Activated T-cell treated with anti-CD3 and anti-CD28 coated beads, Interleukin-2, amount 50 U/mL, for 72 hours (primary cell): ENCODE results near the gene KRT36. TPM values are rescaled to one million over a fixed set of nuclear protein-coding genes. Genes with fewer than 3 reads are reported as not detected.

Experiments
- ATAC-seq, 2 donors: fragments of 150-1000 bp; cut with Tn5 transposase; replicated peaks in 1 of 2; 2 replicates each; pipeline ENCODE4 v1.10.0; 2021; ENCODE audit warnings: moderate library complexity in 2 of 2, mild to moderate bottlenecking in 1 of 2
- DNase-seq, 2 donors: peaks; one replicate each; pipeline ENCODE4 v3.0.0; 2021 to 2022; ENCODE audit warnings: mixed read lengths in 1 of 2
- H3K27ac Mint-ChIP-seq: one replicate; pipeline ENCODE4 v1.8.0; 2022; ENCODE audit warnings: mild to moderate bottlenecking, moderate library complexity, mixed read lengths
- H3K27me3 Mint-ChIP-seq: one replicate; pipeline ENCODE4 v1.8.0; 2022; ENCODE audit warnings: low read depth, mixed read lengths
- H3K36me3 Mint-ChIP-seq, 2 donors: one replicate each; pipeline ENCODE4 v1.8.0; 2022; ENCODE audit warnings: mixed read lengths in 2 of 2, mild to moderate bottlenecking in 1 of 2; ENCODE audit not compliant: insufficient read depth in 2 of 2
- H3K4me1 Mint-ChIP-seq: one replicate; pipeline ENCODE4 v1.8.0; 2022; ENCODE audit warnings: low read depth, mixed read lengths
- H3K4me3 Mint-ChIP-seq, 2 donors: one replicate each; pipeline ENCODE4 v1.8.0; 2022; ENCODE audit warnings: mild to moderate bottlenecking in 2 of 2, mixed read lengths in 2 of 2, moderate library complexity in 2 of 2
- H3K9me3 Mint-ChIP-seq, 2 donors: one replicate each; pipeline ENCODE4 v1.8.0; 2022; ENCODE audit warnings: mixed read lengths in 2 of 2
- total RNA-seq, 2 donors: library from RNA; stranded (reverse); gene quantifications; one replicate each; pipeline ENCODE4 v1.2.3, GENCODE V29; 2022

The KRT36 gene
- total RNA-seq, 2 donors from 2014 or later: not detected

DNA sequence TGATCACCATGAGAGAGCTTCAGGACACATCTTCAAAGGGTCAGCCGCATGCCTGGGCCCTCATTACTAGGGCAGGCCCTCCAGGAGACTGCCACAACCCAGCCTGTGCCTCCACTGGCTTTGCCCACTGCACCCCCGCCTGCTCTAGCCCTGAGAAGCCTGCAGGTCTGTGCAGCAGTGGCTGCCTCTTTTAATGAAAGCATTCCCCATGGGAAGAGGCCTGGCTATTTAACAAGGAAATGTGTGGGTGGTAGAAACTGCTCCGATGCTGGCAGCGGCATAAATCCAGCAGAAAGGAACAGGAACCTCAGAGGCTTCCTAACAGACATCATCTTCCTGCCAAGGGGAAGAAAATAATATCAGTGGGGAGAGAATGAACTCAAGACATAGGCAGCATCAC lies 22.1 kb downstream of the KRT36 start:
- no peaks in the 10 kb centered on the region for H3K36me3 Mint-ChIP-seq
- no peak for ATAC-seq

DNA sequence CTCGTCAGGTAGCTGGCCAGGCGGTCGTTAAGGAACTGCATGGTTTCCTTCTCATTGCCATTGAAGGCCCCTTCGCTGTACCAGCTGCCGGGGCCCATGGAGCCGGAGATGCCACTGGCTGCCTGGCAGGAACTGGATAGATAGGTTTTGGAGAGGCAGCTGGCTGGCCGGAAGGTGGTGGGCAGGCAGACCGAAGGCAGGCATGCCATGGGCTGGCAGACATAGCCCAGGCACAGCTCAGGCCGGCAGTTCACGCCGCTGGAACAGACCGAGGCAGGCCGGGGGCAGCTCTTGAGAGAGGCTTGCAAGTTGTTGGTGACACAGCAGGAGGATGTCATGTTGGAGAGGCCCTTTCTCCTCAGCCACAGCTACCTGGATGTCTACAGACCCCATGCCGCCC lies 22.7 kb downstream of the KRT36 start, which contains the start of gene KRT32:
Gene KRT32 (minus strand): TSS at position 399 of the 400 bp plus-strand sequence. CDS start 61 bp downstream, at position 338.
- Mint-ChIP-seq H3K4me1 (no peaks in the 10 kb centered on the region), H3K27ac (no peak within 1 kb of the TSS), H3K36me3 (no peaks in the 10 kb centered on the region), H3K9me3 (peaks cover 2% of the 10 kb centered on the region in 2 donors), H3K27me3 (no peaks in the 10 kb centered on the region), H3K4me3 (no peak within 1 kb of the TSS)
- DNase-seq: no peak
- ATAC-seq: no peak

More for the DNA sequence above, 22.1 kb downstream of the KRT36 start:
- no peak for DNase-seq
- Mint-ChIP-seq H3K4me1 (no peaks in the 10 kb centered on the region), H3K9me3 (peaks cover 2% of the 10 kb centered on the region in 2 donors), H3K4me3 (no peak overlapping the region), H3K27me3 (no peaks in the 10 kb centered on the region), H3K27ac (no peak overlapping the region)

DNA sequence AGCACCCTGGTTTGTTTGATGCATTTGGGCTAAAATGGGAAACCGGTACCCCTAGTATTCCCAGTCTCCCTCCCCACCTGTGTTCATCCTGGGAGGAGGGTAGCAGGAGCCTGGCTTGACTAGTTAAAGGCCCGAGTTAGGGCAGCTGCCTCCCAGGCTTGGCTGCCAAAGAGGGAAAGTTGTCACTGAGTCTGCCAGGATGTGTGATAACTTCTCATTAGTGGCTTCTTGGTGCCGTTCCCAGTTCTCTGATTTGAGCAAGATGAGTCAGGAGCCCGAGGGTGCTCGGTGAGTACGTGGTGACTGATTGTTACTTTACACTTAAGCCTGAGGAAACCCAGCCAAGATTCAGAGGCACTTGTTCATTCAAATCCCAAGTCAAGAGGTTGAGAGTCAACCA lies 25.0 kb downstream of the KRT36 start:
- H3K27me3 Mint-ChIP-seq: peaks cover 6% of the 10 kb centered on the region
- H3K4me3 Mint-ChIP-seq: no peak overlapping the region
- H3K36me3 Mint-ChIP-seq: no peaks in the 10 kb centered on the region
- H3K4me1 Mint-ChIP-seq: no peaks in the 10 kb centered on the region
- DNase-seq (no peak), ATAC-seq (no peak)
- no peak overlapping the region for H3K27ac Mint-ChIP-seq
- peaks cover 0 to 2% of the 10 kb centered on the region in 2 donors for H3K9me3 Mint-ChIP-seq

DNA sequence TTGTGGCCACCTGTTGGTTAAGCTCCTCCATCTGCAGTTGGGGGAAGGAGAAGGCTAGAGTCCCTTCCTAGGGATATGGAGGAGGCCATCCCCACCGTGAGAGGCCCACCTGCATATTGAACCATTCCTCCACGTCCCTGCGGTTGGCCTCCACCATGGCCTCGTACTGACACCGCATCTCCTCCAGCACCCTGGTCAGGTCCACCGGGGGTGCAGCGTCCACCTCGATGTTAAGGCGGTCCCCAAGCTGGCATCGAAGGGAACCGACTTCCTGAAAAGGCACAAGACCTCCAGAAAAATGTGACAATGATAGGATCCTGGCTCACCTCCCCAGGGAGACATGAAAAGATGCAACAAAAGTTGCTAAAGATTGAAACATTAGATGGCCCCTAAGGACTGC lies 25.5 kb downstream of the KRT36 start:
- DNase-seq (no peak), ATAC-seq (no peak)
- peaks cover 0 to 2% of the 10 kb centered on the region in 2 donors for H3K9me3 Mint-ChIP-seq
- H3K36me3 Mint-ChIP-seq: no peaks in the 10 kb centered on the region
- H3K27me3 Mint-ChIP-seq: peaks cover 6% of the 10 kb centered on the region
- no peak overlapping the region for H3K4me3 Mint-ChIP-seq
- no peaks in the 10 kb centered on the region for H3K4me1 Mint-ChIP-seq
- H3K27ac Mint-ChIP-seq: no peak overlapping the region

DNA sequence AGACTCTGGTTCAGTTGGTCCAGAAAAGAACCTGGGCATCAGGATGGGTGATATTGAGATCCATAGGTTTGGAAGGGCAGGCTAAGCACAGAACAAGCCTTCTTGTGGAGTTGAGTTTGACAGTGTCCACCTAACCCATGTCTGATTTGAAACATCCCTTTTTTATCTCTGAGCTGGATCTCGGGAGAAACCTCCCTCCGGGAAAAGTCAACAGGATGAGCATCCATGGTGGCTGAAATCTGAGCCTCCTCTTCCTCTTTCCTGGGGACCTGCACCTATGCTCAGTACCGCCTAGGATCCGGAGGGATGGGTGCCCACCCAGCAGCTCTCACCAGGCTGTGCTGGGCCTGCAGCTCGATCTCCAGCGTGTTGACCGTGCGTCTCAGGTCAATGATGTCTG lies 26.0 kb downstream of the KRT36 start:
- Mint-ChIP-seq H3K4me3 (no peak overlapping the region), H3K9me3 (peaks cover 0 to 2% of the 10 kb centered on the region in 2 donors), H3K27ac (no peak overlapping the region), H3K36me3 (no peaks in the 10 kb centered on the region), H3K27me3 (peaks cover 6% of the 10 kb centered on the region), H3K4me1 (no peaks in the 10 kb centered on the region)
- ATAC-seq (no peak), DNase-seq (no peak)

DNA sequence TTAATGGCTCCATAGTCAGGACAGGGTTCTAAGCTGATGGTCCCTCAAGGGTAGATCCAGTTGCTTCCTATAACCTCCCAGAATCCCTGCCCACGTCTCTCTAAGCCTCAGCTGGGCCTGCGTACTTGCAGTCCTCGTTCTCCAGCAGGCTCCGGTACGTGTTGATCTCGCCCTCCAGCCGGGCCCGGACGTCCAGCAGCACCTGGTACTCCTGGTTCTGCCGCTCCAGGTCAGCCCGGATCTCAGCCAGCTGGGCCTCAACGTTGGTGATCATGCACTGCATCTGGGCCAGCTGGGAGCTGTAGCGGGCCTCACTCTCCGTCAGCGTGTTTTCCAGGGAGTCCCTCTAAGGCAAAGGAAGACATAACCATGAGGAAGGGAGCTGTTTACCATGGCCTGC lies 27.0 kb downstream of the KRT36 start:
- Mint-ChIP-seq H3K36me3 (no peaks in the 10 kb centered on the region), H3K4me3 (no peak overlapping the region), H3K9me3 (no peaks in the 10 kb centered on the region), H3K4me1 (no peaks in the 10 kb centered on the region), H3K27me3 (peaks cover 6% of the 10 kb centered on the region), H3K27ac (no peak overlapping the region)
- no peak for DNase-seq
- no peak for ATAC-seq

DNA sequence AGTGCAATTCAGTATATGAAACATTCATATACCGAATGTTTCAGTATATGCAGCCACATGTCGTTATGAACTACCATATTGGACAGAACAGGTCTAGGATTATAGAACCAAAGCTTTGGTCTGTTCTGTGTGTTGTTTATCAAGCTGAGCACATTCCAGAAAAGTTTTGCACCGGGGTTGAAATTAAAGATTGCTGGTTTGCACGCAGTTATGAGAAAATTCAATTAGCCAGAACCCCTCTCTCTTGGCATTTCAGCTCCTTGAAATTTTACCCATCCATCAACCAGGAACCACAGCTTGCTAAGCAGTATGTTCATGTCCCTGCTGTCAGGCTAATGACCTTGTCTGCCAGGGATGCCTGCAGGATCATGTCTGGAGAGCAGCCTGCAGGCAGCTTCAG lies 32.0 kb downstream of the KRT36 start:
- H3K36me3 Mint-ChIP-seq: no peaks in the 10 kb centered on the region
- peaks cover 6% of the 10 kb centered on the region for H3K27me3 Mint-ChIP-seq
- ATAC-seq (no peak), DNase-seq (no peak)
- H3K9me3 Mint-ChIP-seq: peaks cover 0 to 2% of the 10 kb centered on the region in 2 donors
- H3K27ac Mint-ChIP-seq: no peak overlapping the region
- H3K4me3 Mint-ChIP-seq: no peak overlapping the region
- no peaks in the 10 kb centered on the region for H3K4me1 Mint-ChIP-seq

DNA sequence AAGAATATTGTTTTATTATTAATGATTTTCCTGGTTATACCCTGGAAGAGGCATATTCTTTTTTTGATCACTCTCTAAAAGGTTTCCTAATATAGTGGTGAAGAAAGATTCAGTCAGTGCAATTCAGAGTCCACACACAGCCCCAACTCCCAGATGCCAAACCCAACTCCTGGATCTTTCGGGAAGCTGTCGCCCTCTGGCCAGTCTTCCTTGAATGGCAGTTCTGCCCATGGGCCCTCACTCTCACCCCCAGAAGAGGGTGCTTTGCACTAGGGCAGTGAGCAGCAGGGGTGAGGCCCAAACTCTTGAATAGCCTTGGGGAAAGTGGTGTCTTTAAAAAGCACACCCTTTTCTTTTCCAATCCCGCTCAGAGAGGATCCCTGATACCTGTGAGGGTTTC lies 33.5 kb downstream of the KRT36 start:
- Mint-ChIP-seq H3K4me1 (no peaks in the 10 kb centered on the region), H3K9me3 (peaks cover 0 to 2% of the 10 kb centered on the region in 2 donors), H3K27ac (no peak overlapping the region), H3K27me3 (peaks cover 6% of the 10 kb centered on the region), H3K4me3 (no peak overlapping the region), H3K36me3 (no peaks in the 10 kb centered on the region)
- DNase-seq: no peak
- ATAC-seq: no peak

DNA sequence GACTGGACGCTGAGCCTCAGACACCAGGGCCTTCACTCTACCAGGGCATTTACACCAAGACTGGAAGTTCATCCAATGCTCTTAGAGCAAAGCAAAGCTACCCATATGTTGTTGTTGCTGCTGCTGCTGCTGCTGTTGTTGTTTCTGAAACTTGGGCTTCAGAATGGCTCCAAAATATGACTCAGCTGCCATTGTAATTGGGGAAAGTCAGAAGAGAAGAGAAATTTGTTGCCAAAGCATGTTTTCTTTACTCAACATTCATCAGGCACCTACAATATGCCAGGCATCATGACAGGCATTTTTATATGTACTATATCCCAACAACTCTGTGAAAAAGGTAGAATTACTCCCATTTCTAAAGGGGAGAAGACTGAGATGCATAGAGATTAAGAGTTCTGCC lies 34.5 kb downstream of the KRT36 start:
- no peaks in the 10 kb centered on the region for H3K4me1 Mint-ChIP-seq
- peaks cover 2% of the 10 kb centered on the region for H3K27me3 Mint-ChIP-seq
- DNase-seq: no peak
- no peak for ATAC-seq
- no peak overlapping the region for H3K27ac Mint-ChIP-seq
- no peak overlapping the region for H3K4me3 Mint-ChIP-seq
- peaks cover 0 to 2% of the 10 kb centered on the region in 2 donors for H3K9me3 Mint-ChIP-seq
- H3K36me3 Mint-ChIP-seq: no peaks in the 10 kb centered on the region

DNA sequence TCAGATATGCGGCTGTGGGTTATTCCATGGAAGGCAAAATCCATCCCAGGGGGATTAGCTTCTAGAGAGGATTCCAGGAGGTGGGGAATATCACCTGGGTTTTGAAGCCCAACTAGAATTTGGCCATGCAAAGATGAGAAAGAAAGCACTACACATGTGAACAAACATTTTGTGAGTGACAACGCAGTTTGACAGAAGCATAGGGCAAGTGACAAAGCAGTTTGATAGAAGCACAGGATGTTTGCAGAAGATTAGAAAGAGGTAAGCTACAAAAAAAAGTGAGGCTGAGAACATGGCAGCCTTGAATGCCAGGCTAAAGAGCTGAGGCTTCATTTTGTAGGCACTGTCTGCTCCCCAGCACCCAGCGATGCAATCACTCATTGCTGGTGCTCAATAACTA lies 36.6 kb downstream of the KRT36 start:
- DNase-seq (no peak), ATAC-seq (no peak)
- no peaks in the 10 kb centered on the region for H3K4me1 Mint-ChIP-seq
- peaks cover 0 to 2% of the 10 kb centered on the region in 2 donors for H3K9me3 Mint-ChIP-seq
- H3K27me3 Mint-ChIP-seq: no peaks in the 10 kb centered on the region
- no peak overlapping the region for H3K27ac Mint-ChIP-seq
- H3K36me3 Mint-ChIP-seq: no peaks in the 10 kb centered on the region
- no peak overlapping the region for H3K4me3 Mint-ChIP-seq

DNA sequence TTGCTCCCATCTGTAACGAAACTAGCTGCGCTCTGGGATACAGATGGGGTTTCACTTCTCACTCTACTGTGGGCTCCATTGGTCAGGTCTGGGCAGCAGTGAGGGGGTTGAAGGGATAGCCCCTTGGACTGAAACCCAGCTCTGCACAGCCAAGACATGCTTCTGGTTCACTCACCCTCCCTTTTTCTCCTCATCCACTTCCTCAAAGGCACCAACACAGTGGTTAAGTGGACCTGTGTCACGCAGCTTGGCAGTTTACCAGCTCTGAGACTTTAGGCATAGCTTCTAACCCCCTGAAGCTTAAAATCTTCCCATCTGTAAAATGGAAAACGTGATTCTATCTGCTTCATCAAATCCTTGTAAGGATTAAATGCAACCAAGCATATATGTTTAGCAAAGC lies 37.4 kb downstream of the KRT36 start:
- DNase-seq: no peak
- no peaks in the 10 kb centered on the region for H3K4me1 Mint-ChIP-seq
- H3K27ac Mint-ChIP-seq: no peak overlapping the region
- no peaks in the 10 kb centered on the region for H3K36me3 Mint-ChIP-seq
- H3K4me3 Mint-ChIP-seq: no peak overlapping the region
- H3K9me3 Mint-ChIP-seq: peaks cover 0 to 2% of the 10 kb centered on the region in 2 donors
- no peaks in the 10 kb centered on the region for H3K27me3 Mint-ChIP-seq
- no peak for ATAC-seq

DNA sequence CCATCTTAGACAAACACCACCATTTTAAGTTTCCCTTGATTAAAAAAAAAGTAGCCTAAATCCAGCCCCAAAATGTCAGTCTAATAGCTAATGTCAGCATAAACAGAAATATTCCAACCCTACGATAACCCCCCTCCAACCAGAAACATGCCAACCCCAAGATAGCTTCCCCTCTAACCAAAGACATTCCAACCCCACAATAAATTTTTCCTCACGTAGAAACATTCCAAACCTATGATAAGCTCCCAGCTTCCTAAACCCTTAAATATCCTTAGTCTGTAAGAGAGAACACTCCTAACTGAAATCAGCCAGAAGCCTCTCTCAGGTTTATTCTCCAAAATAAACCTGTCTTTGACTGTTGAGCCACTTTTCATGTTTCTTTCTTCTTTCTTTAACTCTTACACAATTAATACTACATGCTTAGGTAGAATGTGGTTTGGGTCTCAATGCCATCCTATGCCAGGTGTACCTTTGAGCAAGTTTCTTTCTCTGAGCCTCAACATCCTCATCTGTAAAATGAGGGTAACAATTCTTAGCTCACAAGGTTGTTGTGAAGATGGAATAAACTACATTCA lies 38.5 kb downstream of the KRT36 start:
- Mint-ChIP-seq H3K9me3 (peaks cover 0 to 2% of the 10 kb centered on the region in 2 donors), H3K27me3 (no peaks in the 10 kb centered on the region), H3K4me1 (no peaks in the 10 kb centered on the region), H3K4me3 (no peak overlapping the region), H3K27ac (no peak overlapping the region), H3K36me3 (no peaks in the 10 kb centered on the region)
- ATAC-seq (no peak), DNase-seq (no peak)

DNA sequence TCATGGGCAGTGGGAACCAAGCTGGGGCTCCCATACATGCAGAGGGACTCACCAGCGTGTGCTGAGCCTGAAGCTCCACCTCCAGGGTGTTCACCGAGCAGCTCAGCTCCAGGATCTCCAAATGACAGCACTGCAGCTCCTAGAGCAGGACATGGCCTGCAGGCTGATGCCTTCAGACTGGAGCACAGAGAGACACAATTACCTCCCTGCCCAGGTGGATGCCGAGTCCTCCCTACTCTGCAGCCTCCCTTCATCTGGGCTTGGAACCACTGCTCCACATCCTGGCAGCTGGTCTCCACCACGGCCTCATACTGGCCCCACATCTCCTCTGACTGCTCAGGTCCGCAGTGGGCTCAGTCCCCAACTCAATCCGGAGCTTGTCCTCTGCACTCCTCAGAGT lies 40.7 kb downstream of the KRT36 start:
- peaks cover 0 to 2% of the 10 kb centered on the region in 2 donors for H3K9me3 Mint-ChIP-seq
- H3K4me3 Mint-ChIP-seq: no peak overlapping the region
- no peak for ATAC-seq

DNA sequence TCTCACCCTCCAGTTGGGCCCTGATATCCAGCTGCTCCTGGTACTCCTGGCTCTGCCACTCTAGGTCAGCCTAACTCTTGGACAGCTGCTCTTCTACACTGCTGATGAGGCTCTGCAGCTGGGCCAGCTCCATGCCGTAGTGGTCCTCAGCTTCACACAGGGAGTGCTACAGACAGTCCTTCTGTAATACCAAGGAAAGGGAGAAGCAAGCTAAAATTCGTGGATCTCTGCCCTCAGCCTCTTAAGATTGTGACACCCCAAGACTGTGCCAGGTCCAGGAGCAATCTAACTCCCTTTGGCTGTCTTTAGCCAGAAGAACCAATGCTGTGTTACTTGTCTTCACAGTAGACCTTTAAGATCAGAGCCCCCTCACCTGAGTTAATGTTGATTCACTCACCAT lies 41.2 kb downstream of the KRT36 start:
- peaks cover 0 to under 1% of the 10 kb centered on the region in 2 donors for H3K9me3 Mint-ChIP-seq
- ATAC-seq: no peak
- no peaks in the 10 kb centered on the region for H3K4me1 Mint-ChIP-seq
- no peaks in the 10 kb centered on the region for H3K27me3 Mint-ChIP-seq
- DNase-seq: no peak
- no peak overlapping the region for H3K4me3 Mint-ChIP-seq
- no peaks in the 10 kb centered on the region for H3K36me3 Mint-ChIP-seq
- H3K27ac Mint-ChIP-seq: no peak overlapping the region

More for the DNA sequence above, 40.7 kb downstream of the KRT36 start:
- Mint-ChIP-seq H3K36me3 (no peaks in the 10 kb centered on the region), H3K27me3 (no peaks in the 10 kb centered on the region), H3K4me1 (no peaks in the 10 kb centered on the region), H3K27ac (no peak overlapping the region)
- no peak for DNase-seq
